Activated gamma-delta T cell treated with Interleukin-2 at 50 U/mL for 16 hours (primary cell): ENCODE measurements around the gene TBC1D4.
"Not testable (repeated sequence)": the region's sequence is repeated elsewhere in the genome, so short reads cannot be mapped to it uniquely, and the experiment has no call there.

Source experiments
- DNase-seq: peaks from one replicate; pipeline ENCODE4 v3.0.0-alpha.2; 2020

TBC1D4 gene

GRCh38 chr13:75318138-75318833 lies 163.7 kb downstream of the TBC1D4 start:
- DNase-seq, result no peak

GRCh38 chr13:75316427-75316826 lies 165.5 kb downstream of the TBC1D4 start:
- no peak for DNase-seq

GRCh38 chr13:75312884-75313520 lies 169.0 kb downstream of the TBC1D4 start:
- DNase-seq, result no peak

- no peak for DNase-seq
Observed at GRCh38 chr13:75309981-75310580, 171.9 kb downstream of the TBC1D4 start.

- DNase-seq, result no peak
Observed at GRCh38 chr13:75308222-75308621, 173.7 kb downstream of the TBC1D4 start.

GRCh38 chr13:75307370-75307949 lies 174.5 kb downstream of the TBC1D4 start:
- no peak for DNase-seq

- not testable (repeated sequence) for DNase-seq
Observed at GRCh38 chr13:75306967-75307366, 175.0 kb downstream of the TBC1D4 start.

- DNase-seq, result no peak
Observed at GRCh38 chr13:75305059-75305458, 176.9 kb downstream of the TBC1D4 start.

GRCh38 chr13:75303263-75303662 lies 178.7 kb downstream of the TBC1D4 start:
- DNase-seq, result no peak

GRCh38 chr13:75302071-75302698 lies 179.8 kb downstream of the TBC1D4 start:
- no peak for DNase-seq

GRCh38 chr13:75299913-75300862 lies 181.8 kb downstream of the TBC1D4 start:
- DNase-seq, result no peak

- no peak for DNase-seq
Observed at GRCh38 chr13:75299246-75299645, 182.7 kb downstream of the TBC1D4 start.

- DNase-seq, result no peak
Observed at GRCh38 chr13:75296641-75297040, 185.3 kb downstream of the TBC1D4 start.

- no peak for DNase-seq
Observed at GRCh38 chr13:75295201-75295600, 186.8 kb downstream of the TBC1D4 start.

GRCh38 chr13:75294110-75294509 lies 187.9 kb downstream of the TBC1D4 start:
- DNase-seq, result no peak

GRCh38 chr13:75285310-75285709 lies 196.7 kb downstream of the TBC1D4 start:
- no peak for DNase-seq

- DNase-seq, result no peak
Observed at GRCh38 chr13:75279834-75280369, 202.1 kb downstream of the TBC1D4 start.

- not testable (repeated sequence) for DNase-seq
Observed at GRCh38 chr13:75273695-75274094, 208.3 kb downstream of the TBC1D4 start.

- no peak for DNase-seq
Observed at GRCh38 chr13:75271846-75272245, 210.1 kb downstream of the TBC1D4 start.

- not testable (repeated sequence) for DNase-seq
Observed at GRCh38 chr13:75268481-75268880, 213.5 kb downstream of the TBC1D4 start.

GRCh38 chr13:75264611-75265010 lies 217.4 kb downstream of the TBC1D4 start:
- DNase-seq, result no peak
